ENCODE measurements around the gene SBF2. TPM values are rescaled to one million over a fixed set of nuclear protein-coding genes. Genes with fewer than 3 reads are reported as not detected.

Gene SBF2
- total and polyA plus RNA-seq, 2 donors (not counting 3 experiments of a cell fraction or from before 2014, with no cell fraction given), result 15.4 to 42.4 TPM

DNA sequence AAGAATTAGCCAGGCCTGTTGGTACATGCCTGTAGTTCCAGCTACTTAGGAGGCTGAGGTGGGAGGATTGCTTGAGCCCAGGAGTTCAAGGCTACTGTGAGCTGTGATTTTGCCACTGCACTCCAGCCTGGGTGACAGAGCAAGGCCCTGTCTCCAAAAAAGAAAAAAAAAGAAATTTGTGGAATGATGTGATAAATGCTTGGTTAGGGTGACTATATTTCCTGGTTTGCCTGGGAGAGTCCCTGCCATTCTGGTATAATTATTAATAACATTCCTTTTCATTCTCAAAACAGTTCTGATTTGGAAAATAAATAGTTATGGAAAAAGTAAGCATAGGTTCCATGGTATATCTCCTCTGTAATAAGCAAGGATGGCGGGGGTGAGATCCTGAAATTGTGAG is 555.3 kb downstream of the SBF2 start:
- peaks cover 34% of the 10 kb centered on the region for H3K79me2 ChIP-seq (ENCODE audit: control insufficient read depth, insufficient read depth, low read length)
- no peaks in the 10 kb centered on the region for H3K9me1 ChIP-seq (replicated peaks; ENCODE audit: control insufficient read depth, extremely low read depth, insufficient read depth, low read length)
- no peak for DNase-seq (ENCODE audit: low read depth, low spot score)
- no peak overlapping the region for H3K27ac ChIP-seq (ENCODE audit: insufficient read depth, low read depth, low read length)
- H2AFZ ChIP-seq (ENCODE audit: low read depth, low read length), result no peak overlapping the region
- intact Hi-C loops (cut with micrococcal nuclease) (no loop called here), dilution Hi-C loops (cut with MboI; ENCODE audit: extremely low pct_ligation_motif_present, low sequenced_read_pairs) (loop anchor here (25.0 kb wide), 1 partner anchor 126 kb away; no protein-coding TSS in a partner anchor)
- BruUV-seq (replicated peaks), result no TSS peak
- TF ChIP-seq MYC (IDR thresholded peaks at IDR 0.05; ENCODE audit: low read depth, low read length) (no peak), POLR2AphosphoS5 (IDR thresholded peaks at IDR 0.05; ENCODE audit: insufficient read depth, low read depth, low read length) (no peak), EZH2 (IDR thresholded peaks at IDR 0.05; ENCODE audit: borderline replicate concordance, low read depth, low read length, severe bottlenecking) (no peak), FOS (IDR thresholded peaks at IDR 0.05; ENCODE audit: borderline replicate concordance, insufficient read depth, low read length) (no peak), GATA2 (IDR thresholded peaks at IDR 0.05; ENCODE audit: insufficient read depth, insufficient read length, low read depth, low read length) (no peak), JUN (IDR thresholded peaks at IDR 0.05; ENCODE audit: borderline replicate concordance, insufficient read depth, insufficient read length, low read depth) (no peak), MAX (IDR thresholded peaks at IDR 0.05; ENCODE audit: insufficient read depth, insufficient read length) (no peak), POLR2A (IDR thresholded peaks at IDR 0.05; ENCODE audit: low read depth, low read length) (no peak)
- TF ChIP-seq, protein P1, sequence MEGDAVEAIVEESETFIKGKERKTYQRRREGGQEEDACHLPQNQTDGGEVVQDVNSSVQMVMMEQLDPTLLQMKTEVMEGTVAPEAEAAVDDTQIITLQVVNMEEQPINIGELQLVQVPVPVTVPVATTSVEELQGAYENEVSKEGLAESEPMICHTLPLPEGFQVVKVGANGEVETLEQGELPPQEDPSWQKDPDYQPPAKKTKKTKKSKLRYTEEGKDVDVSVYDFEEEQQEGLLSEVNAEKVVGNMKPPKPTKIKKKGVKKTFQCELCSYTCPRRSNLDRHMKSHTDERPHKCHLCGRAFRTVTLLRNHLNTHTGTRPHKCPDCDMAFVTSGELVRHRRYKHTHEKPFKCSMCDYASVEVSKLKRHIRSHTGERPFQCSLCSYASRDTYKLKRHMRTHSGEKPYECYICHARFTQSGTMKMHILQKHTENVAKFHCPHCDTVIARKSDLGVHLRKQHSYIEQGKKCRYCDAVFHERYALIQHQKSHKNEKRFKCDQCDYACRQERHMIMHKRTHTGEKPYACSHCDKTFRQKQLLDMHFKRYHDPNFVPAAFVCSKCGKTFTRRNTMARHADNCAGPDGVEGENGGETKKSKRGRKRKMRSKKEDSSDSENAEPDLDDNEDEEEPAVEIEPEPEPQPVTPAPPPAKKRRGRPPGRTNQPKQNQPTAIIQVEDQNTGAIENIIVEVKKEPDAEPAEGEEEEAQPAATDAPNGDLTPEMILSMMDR (IDR thresholded peaks at IDR 0.05; ENCODE audit: extremely low read depth in 1 of 2, insufficient read depth in 1 of 2, low read depth in 1 of 2, low read length in 2 of 2), result no peak
- no peak overlapping the region for H3K9ac ChIP-seq (replicated peaks; ENCODE audit: extremely low read depth, insufficient read depth, low read length)
- FAIRE-seq, result no peak
- no peaks in the 10 kb centered on the region for H3K9me3 ChIP-seq (replicated peaks; ENCODE audit: control insufficient read depth, insufficient read depth, low read length)
- H4K20me1 ChIP-seq (replicated peaks; ENCODE audit: control insufficient read depth, extremely low read depth, insufficient read depth, low read length), result no peaks in the 10 kb centered on the region
- POLR2A ChIA-PET, result interaction anchor here (0.6 kb wide), 1 partner anchor 32 kb away, joined by 3 read pairs; no protein-coding TSS in a partner anchor
- CTCF ChIA-PET, result interaction anchor here (0.7 to 3.8 kb wide), 5 partner anchors 9 to 187 kb away, joined by 3 to 22 read pairs (median 5); partner anchors contain the start of gene WEE1
- no peaks in the 10 kb centered on the region for H3K27me3 ChIP-seq (ENCODE audit: control insufficient read depth in 2 of 2, insufficient read depth in 2 of 2, low read length in 2 of 2)
- peaks cover 32 to 33% of the 10 kb centered on the region in 2 experiments for H3K36me3 ChIP-seq (ENCODE audit: control insufficient read depth in 2 of 2, extremely low read depth in 1 of 2, insufficient read depth in 2 of 2, low read length in 2 of 2)
- H3K4me3 ChIP-seq (replicated peaks in 1 of 3; ENCODE audit: insufficient read depth in 1 of 3, low read depth in 1 of 3, low read length in 3 of 3), result no peak overlapping the region
- H3K4me1 ChIP-seq (ENCODE audit: control insufficient read depth, extremely low read depth, insufficient read depth, low read length), result no peaks in the 10 kb centered on the region
- H3K4me2 ChIP-seq (ENCODE audit: insufficient read depth, low read length), result no peak overlapping the region
